Activated T-helper 2 cell treated with anti-CD3 and anti-CD28 coated beads, Interferon-gamma antibody, Interleukin-2, Interleukin-4, amounts not matched to agents 10 μg/mL and 5 μg/mL and 100 μg/mL, durations not matched to agents 14 hours and 24 hours and 36 hours (primary cell): Measurements from ENCODE around the gene SH3TC1. TPM values are rescaled to one million over a fixed set of nuclear protein-coding genes. Genes with fewer than 3 reads are reported as not detected.

ENCODE experiments used
- DNase-seq: peaks from one replicate; pipeline ENCODE4 v3.0.0; 2021; ENCODE audit warnings: low spot score
- H3K27ac Mint-ChIP-seq: one replicate; pipeline ENCODE4 v1.8.0; 2021; ENCODE audit warnings: mixed read lengths
- H3K27me3 Mint-ChIP-seq: one replicate; pipeline ENCODE4 v1.8.0; 2021; ENCODE audit warnings: low read depth, mixed read lengths
- H3K36me3 Mint-ChIP-seq: one replicate; pipeline ENCODE4 v1.8.0; 2021; ENCODE audit warnings: low read depth, mixed read lengths
- H3K4me1 Mint-ChIP-seq: one replicate; pipeline ENCODE4 v1.8.0; 2021; ENCODE audit warnings: low read depth, mixed read lengths
- H3K4me3 Mint-ChIP-seq: one replicate; pipeline ENCODE4 v1.8.0; 2021; ENCODE audit warnings: low read depth, mild to moderate bottlenecking, moderate library complexity, mixed read lengths
- H3K9me3 Mint-ChIP-seq: one replicate; pipeline ENCODE4 v1.8.0; 2021; ENCODE audit warnings: mixed read lengths
- intact Hi-C: fragments of 100-400 bp; cut with micrococcal nuclease; formaldehyde crosslinking; loops from one replicate; pipeline ENCODE4 v1.15.1; 2023
- total RNA-seq: library from RNA; stranded (reverse); gene quantifications from 2 replicates; pipeline ENCODE4 v1.2.3, GENCODE V29; 2022

SH3TC1 gene
- total RNA-seq, 1 donor from 2014 or later, result 14.8 TPM

GRCh38 chr4:8284391-8284790, 85.3 kb downstream of the SH3TC1 start:
- Mint-ChIP-seq H3K27me3 (no peaks in the 10 kb centered on the region), H3K9me3 (no peaks in the 10 kb centered on the region), H3K27ac (no peak overlapping the region), H3K4me1 (no peaks in the 10 kb centered on the region), H3K4me3 (no peak overlapping the region), H3K36me3 (no peaks in the 10 kb centered on the region)
- no peak for DNase-seq
- intact Hi-C loops, result no loop called here

DNA sequence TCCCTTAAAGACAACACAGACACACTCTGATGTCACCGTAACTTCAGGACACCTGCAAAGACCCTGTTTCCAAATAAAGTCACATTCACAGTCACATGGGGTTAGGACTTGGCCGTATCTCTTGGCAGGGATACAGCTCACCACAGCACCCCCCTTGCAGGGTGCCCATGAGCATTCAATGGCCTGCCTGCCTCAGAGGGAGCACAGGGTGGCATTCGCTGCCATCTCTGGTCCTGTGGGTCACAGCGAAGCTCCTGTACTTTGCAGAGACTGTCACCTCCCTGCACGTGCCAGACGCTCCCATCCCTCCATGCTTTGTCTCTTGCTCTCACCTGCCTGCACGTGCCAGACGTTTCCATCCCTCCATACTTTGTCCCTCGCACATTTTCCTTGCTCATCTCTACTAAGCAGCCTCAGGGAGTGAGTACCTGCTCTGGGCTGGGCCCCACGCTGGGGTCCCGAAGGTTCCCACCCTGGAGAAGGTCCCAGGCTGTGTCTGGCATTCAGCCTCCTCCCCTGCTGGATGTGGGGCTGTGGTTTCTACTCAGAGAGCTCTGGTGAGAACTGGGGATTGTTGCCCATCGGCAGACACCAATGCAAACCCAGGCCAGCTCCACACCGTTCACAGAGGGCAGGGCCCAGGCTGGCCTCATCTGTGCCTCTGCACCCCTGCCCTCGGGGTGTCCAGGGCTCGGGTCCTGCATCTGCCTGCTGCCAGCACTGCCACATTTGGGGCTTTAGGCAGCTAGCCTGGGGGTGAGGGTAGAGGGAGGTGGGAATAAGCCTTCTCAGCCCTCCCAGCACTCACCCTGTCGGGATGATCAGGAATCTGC, 86.3 kb downstream of the SH3TC1 start:
- no peaks in the 10 kb centered on the region for H3K27me3 Mint-ChIP-seq
- intact Hi-C loops, result no loop called here
- no peak for DNase-seq
- H3K27ac Mint-ChIP-seq, result no peak overlapping the region
- no peak overlapping the region for H3K4me3 Mint-ChIP-seq
- H3K36me3 Mint-ChIP-seq, result no peaks in the 10 kb centered on the region
- H3K9me3 Mint-ChIP-seq, result no peaks in the 10 kb centered on the region
- no peaks in the 10 kb centered on the region for H3K4me1 Mint-ChIP-seq

GRCh38 chr4:8285976-8286718, 87.1 kb downstream of the SH3TC1 start:
- intact Hi-C loops, result no loop called here
- Mint-ChIP-seq H3K27me3 (no peaks in the 10 kb centered on the region), H3K4me3 (no peak overlapping the region), H3K36me3 (no peaks in the 10 kb centered on the region), H3K9me3 (no peaks in the 10 kb centered on the region), H3K4me1 (no peaks in the 10 kb centered on the region), H3K27ac (no peak overlapping the region)
- no peak for DNase-seq

- Mint-ChIP-seq H3K4me1 (no peaks in the 10 kb centered on the region), H3K9me3 (no peaks in the 10 kb centered on the region), H3K27me3 (no peaks in the 10 kb centered on the region), H3K4me3 (no peak overlapping the region), H3K27ac (no peak overlapping the region), H3K36me3 (no peaks in the 10 kb centered on the region)
- DNase-seq, result no peak
- intact Hi-C loops, result no loop called here
These were observed 87.7 kb downstream of the SH3TC1 start for GRCh38 chr4:8286719-8287342.

DNA sequence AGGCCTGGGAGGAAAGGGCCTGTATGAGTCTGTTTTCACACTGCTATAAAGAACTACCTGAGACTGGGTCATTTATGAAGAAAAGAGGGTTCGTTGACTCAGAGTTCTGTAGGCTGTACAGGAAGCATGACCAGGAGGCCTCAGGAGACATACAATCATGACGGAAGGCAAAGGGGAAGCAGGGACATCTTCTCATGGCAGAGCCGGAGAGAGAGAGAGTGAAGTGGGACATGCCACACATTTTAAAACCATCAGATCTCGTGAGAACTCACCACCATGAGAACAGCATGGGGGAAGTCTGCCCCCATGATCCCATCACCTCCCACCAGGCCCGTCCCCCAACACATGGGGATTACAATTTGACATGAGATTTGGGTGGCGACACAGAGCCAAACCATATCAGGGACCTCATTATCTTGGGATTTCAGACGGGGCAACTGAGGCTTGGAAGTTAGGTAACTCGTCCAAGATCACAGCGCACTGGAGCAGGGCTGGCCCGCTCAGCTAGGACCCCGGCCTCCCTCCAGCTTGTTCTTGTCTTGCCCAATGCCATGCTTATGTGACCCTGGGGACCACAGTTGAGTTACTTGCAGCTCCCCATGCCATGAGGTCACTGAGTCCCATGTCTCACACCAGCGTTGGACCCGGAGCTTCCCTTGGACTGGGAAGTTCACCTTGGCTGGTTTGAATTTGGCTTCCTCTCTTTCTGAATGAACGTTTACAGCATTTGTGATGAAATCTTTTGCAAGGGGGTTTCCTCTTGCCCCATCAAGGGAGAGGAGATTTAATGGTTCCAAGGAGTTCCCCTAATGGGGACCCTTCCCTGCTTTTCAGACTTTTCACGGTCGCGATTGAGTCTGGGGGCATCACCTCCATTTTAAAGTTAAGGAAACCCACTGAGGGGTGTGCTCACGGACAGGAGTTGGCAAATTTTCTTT, 88.5 kb downstream of the SH3TC1 start:
- no peaks in the 10 kb centered on the region for H3K4me1 Mint-ChIP-seq
- H3K4me3 Mint-ChIP-seq, result no peak overlapping the region
- no peaks in the 10 kb centered on the region for H3K36me3 Mint-ChIP-seq
- no peaks in the 10 kb centered on the region for H3K9me3 Mint-ChIP-seq
- no peak for DNase-seq
- intact Hi-C loops, result no loop called here
- no peaks in the 10 kb centered on the region for H3K27me3 Mint-ChIP-seq
- no peak overlapping the region for H3K27ac Mint-ChIP-seq

DNA sequence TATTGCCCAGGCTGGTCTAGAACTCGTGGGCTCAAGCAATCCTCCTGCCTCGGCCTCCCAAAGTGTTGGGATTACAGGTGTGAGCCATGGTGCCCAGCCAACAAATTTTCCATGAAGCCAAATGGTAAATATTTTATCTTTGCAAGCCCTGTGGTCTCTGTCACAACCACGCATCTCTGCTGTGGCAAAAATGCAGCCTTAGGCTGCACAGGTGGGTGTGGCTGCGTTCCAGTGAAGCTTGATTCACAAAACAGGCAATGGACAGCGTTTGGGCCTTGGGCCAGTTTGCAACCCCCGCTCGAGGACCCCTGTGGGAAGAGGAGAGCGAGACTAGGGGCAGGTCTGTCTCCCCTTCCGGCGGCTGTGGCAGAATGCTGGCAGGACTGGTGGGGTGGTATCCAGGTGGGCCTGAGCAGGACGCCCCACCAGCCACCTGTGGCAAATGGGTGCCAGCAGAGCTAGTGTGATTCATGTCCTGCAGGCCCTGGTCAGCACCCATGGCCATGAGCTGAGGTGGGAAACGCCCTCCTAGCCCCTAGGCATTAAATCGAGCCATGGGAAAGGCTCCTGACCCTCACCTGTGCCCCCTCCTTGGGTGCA, 90.2 kb downstream of the SH3TC1 start:
- no peak for DNase-seq
- Mint-ChIP-seq H3K9me3 (no peaks in the 10 kb centered on the region), H3K27me3 (no peaks in the 10 kb centered on the region), H3K4me3 (no peak overlapping the region), H3K36me3 (no peaks in the 10 kb centered on the region), H3K4me1 (no peaks in the 10 kb centered on the region), H3K27ac (no peak overlapping the region)
- intact Hi-C loops, result no loop called here

- no peak for DNase-seq
- Mint-ChIP-seq H3K4me1 (no peaks in the 10 kb centered on the region), H3K27me3 (no peaks in the 10 kb centered on the region), H3K9me3 (peaks cover 5% of the 10 kb centered on the region), H3K36me3 (no peaks in the 10 kb centered on the region), H3K27ac (no peak overlapping the region), H3K4me3 (no peak overlapping the region)
- intact Hi-C loops, result no loop called here
These were observed 91.0 kb downstream of the SH3TC1 start for GRCh38 chr4:8289956-8290700.

DNA sequence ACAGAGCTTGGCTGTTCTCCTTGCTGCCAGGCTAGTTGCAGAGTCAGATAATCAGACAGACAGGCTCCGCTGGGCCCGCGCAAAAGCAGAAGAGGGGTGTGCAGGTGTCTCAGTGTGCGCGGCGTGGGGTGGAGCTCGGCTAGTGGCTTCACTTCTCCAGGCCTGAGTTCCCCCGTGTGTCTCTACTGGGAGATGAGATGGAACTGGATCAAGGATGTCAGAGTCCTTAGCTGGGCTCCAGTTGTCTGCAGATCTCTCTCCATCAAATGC, 91.5 kb downstream of the SH3TC1 start:
- no peak overlapping the region for H3K4me3 Mint-ChIP-seq
- H3K4me1 Mint-ChIP-seq, result no peaks in the 10 kb centered on the region
- no peak overlapping the region for H3K27ac Mint-ChIP-seq
- intact Hi-C loops, result no loop called here
- H3K27me3 Mint-ChIP-seq, result no peaks in the 10 kb centered on the region
- no peaks in the 10 kb centered on the region for H3K36me3 Mint-ChIP-seq
- H3K9me3 Mint-ChIP-seq, result peaks cover 5% of the 10 kb centered on the region
- no peak for DNase-seq

Other genes starting within 250 kb of the SH3TC1 start
- 0.32 and 0.60 TPM in 2 replicates for gene ABLIM2, start 40.5 kb upstream of the SH3TC1 start, total RNA-seq
- 0.23 TPM in 1 of 2 replicates, not detected in the other for gene HTRA3, start 70.5 kb downstream of the SH3TC1 start, total RNA-seq
- 28.4 and 29.9 TPM in 2 replicates for gene ACOX3, start 241.4 kb downstream of the SH3TC1 start, total RNA-seq
- gene TRMT44, start 241.5 kb downstream of the SH3TC1 start, total RNA-seq, result 25.6 and 28.2 TPM in 2 replicates